GM13976 (cell line): ENCODE data around the gene PDGFD.
"Not testable (repeated sequence)": the region's sequence is repeated elsewhere in the genome, so short reads cannot be mapped to it uniquely, and the experiment has no call there.

Experiments used
- DNase-seq: peaks from one replicate; pipeline ENCODE4 v3.0.0; 2012; ENCODE audit warnings: low spot score
- CTCF ChIP-seq: IDR thresholded peaks from 2 replicates; pipeline ENCODE4 v1.5.1; 2012; ENCODE audit warnings: borderline replicate concordance, mild to moderate bottlenecking; ENCODE audit not compliant: insufficient read depth; ENCODE audit errors: extremely low read depth, missing control alignments, control extremely low read depth
- in situ Hi-C: fragments of 300-500 bp; cut with MboI; formaldehyde crosslinking; loops from one replicate; pipeline ENCODE4 v1.12.0; 2022; ENCODE audit warnings: low sequenced_read_pairs, mixed read lengths, inconsistent platforms; ENCODE audit not compliant: unreplicated experiment

The PDGFD gene

GRCh38 chr11:104057908-104058307 is 106.0 kb downstream of the PDGFD start:
- no peak for DNase-seq
- in situ Hi-C loops, result no loop called here
- no peak for TF ChIP-seq CTCF

- in situ Hi-C loops, result no loop called here
- no peak for TF ChIP-seq CTCF
- no peak for DNase-seq
Observed at GRCh38 chr11:104055596-104055995, 108.4 kb downstream of the PDGFD start.

- TF ChIP-seq CTCF, result no peak
- no peak for DNase-seq
- in situ Hi-C loops, result no loop called here
Observed at GRCh38 chr11:104054911-104055529, 108.9 kb downstream of the PDGFD start.

- TF ChIP-seq CTCF, result no peak
- in situ Hi-C loops, result no loop called here
- DNase-seq, result no peak
Observed at GRCh38 chr11:104053743-104054478, 110.0 kb downstream of the PDGFD start.

- TF ChIP-seq CTCF, result no peak
Observed at GRCh38 chr11:104051778-104052177, 112.2 kb downstream of the PDGFD start.

GRCh38 chr11:104049116-104049515 is 114.8 kb downstream of the PDGFD start:
- no peak for TF ChIP-seq CTCF
- no peak for DNase-seq
- in situ Hi-C loops, result no loop called here

More at GRCh38 chr11:104051778-104052177, 112.2 kb downstream of the PDGFD start:
- DNase-seq, result no peak
- in situ Hi-C loops, result no loop called here

GRCh38 chr11:104046858-104047257 is 117.1 kb downstream of the PDGFD start:
- DNase-seq, in situ Hi-C loops: not testable (repeated sequence)
